Neural cell (in vitro differentiated cells): ENCODE measurements around the gene IFNA8.

Experiments
- RAD21 ChIP-seq: fragments of 450-650 bp; conservative IDR thresholded peaks from 2 replicates; pipeline ENCODE4 v1.6.1; 2014; ENCODE audit warnings: antibody characterized with exemption, mild to moderate bottlenecking, moderate library complexity
- TF ChIP-seq, protein P1 (sequence below): fragments of 450-650 bp; IDR thresholded peaks from 2 replicates; pipeline ENCODE4 v1.5.1; 2014; ENCODE audit warnings: antibody characterized with exemption, mild to moderate bottlenecking, moderate library complexity; ENCODE audit not compliant: poor library complexity, severe bottlenecking

DNA sequence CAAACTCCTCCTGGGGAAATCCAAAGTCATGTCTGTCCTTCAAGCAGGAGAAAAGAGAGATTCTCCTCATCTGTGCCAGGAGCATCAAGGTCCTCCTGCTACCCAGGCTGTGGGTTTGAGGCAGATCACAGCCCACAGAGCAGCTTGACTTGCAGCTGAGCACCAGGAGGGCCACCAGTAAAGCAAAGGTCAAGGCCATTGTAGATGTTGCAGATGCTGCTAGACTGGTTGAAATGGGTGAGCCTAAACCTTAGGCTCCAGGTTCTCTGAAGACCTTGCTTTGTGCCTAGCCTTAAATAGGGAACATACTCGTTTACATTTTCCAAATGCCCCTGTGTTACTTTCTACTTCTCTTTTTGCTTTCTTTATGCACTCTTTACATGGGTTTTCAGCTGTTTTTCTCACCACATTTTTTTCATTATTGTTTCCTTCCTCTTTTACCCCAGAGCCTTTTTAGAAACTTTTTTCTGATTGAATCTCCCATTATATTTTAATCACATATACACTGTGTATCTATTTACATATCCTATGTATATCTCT lies 23.7 kb upstream of the IFNA8 start, which contains the start of gene IFNA2:
- TF ChIP-seq, protein P1, sequence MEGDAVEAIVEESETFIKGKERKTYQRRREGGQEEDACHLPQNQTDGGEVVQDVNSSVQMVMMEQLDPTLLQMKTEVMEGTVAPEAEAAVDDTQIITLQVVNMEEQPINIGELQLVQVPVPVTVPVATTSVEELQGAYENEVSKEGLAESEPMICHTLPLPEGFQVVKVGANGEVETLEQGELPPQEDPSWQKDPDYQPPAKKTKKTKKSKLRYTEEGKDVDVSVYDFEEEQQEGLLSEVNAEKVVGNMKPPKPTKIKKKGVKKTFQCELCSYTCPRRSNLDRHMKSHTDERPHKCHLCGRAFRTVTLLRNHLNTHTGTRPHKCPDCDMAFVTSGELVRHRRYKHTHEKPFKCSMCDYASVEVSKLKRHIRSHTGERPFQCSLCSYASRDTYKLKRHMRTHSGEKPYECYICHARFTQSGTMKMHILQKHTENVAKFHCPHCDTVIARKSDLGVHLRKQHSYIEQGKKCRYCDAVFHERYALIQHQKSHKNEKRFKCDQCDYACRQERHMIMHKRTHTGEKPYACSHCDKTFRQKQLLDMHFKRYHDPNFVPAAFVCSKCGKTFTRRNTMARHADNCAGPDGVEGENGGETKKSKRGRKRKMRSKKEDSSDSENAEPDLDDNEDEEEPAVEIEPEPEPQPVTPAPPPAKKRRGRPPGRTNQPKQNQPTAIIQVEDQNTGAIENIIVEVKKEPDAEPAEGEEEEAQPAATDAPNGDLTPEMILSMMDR = no peak
- no peak for TF ChIP-seq RAD21
